GM19452 (cell line): ENCODE measurements around the gene PPP1R7.

Experiments
- ATAC-seq: cut with Tn5 transposase; IDR thresholded peaks from one replicate; pipeline ENCODE4 v1.9.1; 2021; ENCODE audit not compliant: unreplicated experiment

PPP1R7 gene

GRCh38 chr2:241161646-241162281 lies 11.5 kb downstream of the PPP1R7 start:
- no peak for ATAC-seq

- ATAC-seq: no peak
These were observed 13.4 kb downstream of the PPP1R7 start for GRCh38 chr2:241163601-241164118.

- no peak for ATAC-seq
These were observed 18.1 kb downstream of the PPP1R7 start for GRCh38 chr2:241168366-241168765.

GRCh38 chr2:241173557-241173956 lies 23.3 kb downstream of the PPP1R7 start:
- no peak for ATAC-seq

GRCh38 chr2:241177526-241178334 lies 27.5 kb downstream of the PPP1R7 start:
- ATAC-seq: no peak

- no peak for ATAC-seq
These were observed 28.7 kb downstream of the PPP1R7 start for GRCh38 chr2:241178961-241179360.

DNA sequence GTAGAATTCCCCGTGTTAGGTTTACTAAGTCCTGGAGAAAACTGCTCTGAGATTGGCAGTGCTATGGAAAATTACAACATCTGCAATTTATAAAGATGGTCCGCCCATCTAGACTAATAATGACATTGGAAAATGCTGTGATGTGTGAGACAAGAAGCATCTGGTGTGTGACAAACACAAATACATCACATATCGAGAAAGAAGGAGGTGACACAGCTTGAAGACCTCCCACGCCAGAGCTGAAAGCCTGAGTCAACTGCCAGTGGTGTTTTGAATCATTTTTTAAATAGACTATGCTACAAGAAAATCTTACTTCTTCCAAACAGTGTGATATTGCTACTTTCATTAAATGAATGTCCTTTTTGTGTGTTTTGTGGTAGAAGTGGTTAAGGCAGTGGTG lies 29.6 kb downstream of the PPP1R7 start:
- no peak for ATAC-seq

DNA sequence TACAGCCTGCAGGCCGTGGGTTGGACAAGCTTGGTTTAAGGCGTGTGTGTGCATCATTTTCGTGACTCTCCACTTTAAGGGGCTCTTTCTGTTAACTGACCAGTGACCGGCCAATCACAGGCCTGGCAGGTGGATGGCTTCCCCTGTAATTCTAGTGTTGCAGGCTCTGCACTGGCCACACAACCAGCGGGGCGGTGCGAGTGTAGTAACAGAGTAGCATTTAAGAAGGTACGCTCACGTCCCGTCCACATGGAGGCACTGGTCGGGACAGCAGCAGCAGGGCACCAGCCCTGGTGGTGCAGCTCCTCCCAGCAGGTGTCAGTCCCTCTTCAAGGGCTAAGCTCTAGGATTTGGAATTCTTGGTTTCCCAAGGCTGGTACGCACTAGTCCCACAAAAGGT lies 30.2 kb downstream of the PPP1R7 start:
- no peak for ATAC-seq

GRCh38 chr2:241182126-241182525 lies 31.9 kb downstream of the PPP1R7 start:
- ATAC-seq: no peak

GRCh38 chr2:241182531-241183133 lies 32.4 kb downstream of the PPP1R7 start:
- ATAC-seq: no peak

GRCh38 chr2:241183221-241183620 lies 33.0 kb downstream of the PPP1R7 start:
- no peak for ATAC-seq

DNA sequence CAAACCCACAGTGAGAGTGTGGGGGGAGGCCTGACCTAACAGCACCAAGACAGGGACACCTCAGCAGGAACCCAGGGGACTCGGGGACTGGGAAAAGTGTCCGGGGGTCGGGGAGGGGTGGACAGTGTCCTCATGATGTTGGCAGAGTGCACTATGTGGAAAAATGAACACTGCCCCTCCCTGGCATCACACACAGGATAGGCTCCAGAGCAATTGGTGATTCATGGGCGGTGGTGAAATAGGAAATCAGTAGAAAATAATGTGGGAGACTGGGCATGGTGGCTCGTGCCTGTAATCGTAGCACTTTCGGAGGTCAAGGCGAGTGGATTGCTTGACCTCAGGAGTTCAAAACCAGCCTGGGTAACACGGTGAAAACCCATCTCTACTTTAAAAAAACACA lies 34.6 kb downstream of the PPP1R7 start:
- ATAC-seq: no peak

DNA sequence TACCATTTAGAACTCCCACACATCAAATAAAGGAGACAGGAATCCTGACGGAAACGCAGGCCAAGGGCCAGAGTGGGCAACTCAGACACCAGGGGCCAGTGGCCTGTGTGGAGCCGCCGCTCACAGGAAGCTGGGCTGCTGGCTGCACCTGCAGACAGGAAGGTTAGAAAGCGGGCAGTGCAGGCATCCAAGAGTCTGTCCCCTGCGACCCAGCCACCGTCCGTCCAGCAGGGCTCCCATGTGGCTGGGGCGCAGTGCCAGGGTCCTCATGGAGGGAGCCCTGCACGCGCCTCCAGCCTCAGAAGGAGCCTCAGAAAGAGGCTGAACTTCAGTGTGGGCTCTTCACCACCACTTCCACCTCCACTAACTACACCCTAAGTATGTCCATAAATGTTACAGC lies 35.7 kb downstream of the PPP1R7 start:
- ATAC-seq: no peak

GRCh38 chr2:241187101-241187917 lies 37.0 kb downstream of the PPP1R7 start:
- ATAC-seq: no peak

- no peak for ATAC-seq
These were observed 37.6 kb downstream of the PPP1R7 start for GRCh38 chr2:241187918-241188234.

DNA sequence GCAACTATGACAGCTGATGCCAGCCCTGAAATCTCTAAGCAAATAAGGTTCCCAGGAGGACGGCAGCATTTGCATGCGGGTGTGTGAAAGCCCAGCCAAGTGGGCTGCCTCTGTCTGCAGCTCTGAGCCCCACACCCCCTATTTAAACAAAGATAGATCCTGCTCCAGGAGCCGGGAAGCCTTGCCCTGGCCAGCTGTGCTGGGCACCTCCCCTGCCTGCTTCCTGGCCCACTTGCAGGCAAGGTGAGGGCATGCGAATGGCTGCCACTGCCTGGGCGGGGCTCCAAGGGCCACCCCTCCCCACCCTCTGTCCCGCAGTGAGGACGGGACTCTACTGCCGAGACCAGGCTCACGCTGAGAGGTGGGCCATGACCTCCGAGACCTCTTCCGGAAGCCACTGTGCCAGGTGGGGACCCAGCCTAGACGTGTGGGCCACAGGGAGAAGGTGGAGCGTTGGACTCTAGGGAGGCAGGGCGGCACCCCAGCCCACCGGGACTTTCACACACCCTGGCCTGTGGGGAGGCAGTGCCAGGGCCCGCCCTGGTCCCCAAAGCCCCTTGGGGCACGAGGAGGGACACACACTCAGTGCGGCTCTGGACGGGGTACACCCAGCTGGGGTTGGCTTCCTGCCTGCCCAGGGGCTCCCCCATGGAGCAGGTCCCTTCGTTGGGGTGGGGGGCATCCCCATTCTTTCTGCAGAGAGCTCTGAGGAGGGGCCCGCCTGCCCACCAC lies 38.3 kb downstream of the PPP1R7 start, which contains the start of gene ANO7:
TSS of gene ANO7 (plus strand) at position 317 of the 732 bp plus-strand sequence. CDS start 1,387 bp downstream, outside the sequence.
- ATAC-seq: no peak

- no peak for ATAC-seq
These were observed 39.0 kb downstream of the PPP1R7 start for GRCh38 chr2:241189093-241189855.

GRCh38 chr2:241189856-241190201 lies 39.6 kb downstream of the PPP1R7 start:
- no peak for ATAC-seq

- no peak for ATAC-seq
These were observed 40.2 kb downstream of the PPP1R7 start for GRCh38 chr2:241190291-241190981.
